ENCODE results near the gene SYTL3. TPM values are rescaled to one million over a fixed set of nuclear protein-coding genes. Genes with fewer than 3 reads are reported as not detected.

SYTL3 gene
- total RNA-seq, 2 experiments from 2014 or later, result 151 to 163 TPM

DNA sequence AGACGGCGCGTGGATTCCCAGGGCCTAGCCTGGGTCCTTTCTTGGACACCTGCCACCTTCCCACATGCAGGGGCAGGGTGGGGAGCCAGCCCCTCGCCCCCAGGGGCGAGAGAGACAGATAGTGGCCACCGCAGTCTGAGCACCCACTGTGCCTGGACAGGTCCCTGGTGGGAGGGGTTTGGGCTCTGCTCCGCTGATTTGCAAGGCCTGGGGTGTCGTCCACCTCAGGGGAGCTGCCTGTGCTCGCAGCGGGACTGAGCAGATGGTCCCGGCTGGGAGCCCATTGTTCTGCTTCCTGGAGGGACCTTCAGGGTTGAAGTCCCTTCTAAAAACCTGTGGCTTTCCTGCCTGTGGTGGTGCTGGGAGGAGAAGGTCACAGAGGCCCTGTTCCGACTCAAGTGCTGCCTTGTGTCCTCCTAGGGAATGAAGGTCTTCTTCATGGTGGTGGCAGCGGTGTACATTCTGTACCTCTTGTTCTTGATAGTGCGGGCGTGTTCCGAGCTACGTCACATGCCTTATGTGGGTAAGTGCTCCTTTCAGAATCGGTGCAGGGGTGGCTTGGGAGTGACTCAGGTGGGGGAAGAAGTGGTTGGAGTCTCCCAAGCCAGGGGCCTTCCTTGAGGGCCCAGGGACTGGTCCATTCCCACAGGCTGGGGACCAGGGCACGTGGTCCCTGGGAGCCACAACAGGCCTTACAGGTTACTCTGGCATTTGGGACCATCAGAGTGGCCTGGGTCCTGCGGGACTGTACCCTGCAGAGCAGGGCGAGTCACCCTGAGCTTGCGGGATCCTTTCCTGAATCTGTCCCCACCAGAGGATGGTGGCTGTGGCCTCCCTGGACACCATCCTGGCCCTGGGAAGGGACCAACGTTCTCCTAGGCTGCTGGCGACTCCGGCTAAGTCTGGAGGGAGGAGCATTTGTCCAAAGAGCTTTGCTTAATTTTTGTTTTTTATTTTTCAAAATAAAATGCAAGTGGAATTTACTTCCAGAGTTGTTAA, 24.9 kb upstream of the SYTL3 start:
- Mint-ChIP-seq H3K27ac (no peak overlapping the region), H3K36me3 (ENCODE audit: low read depth) (peaks cover 34% of the 10 kb centered on the region)

DNA sequence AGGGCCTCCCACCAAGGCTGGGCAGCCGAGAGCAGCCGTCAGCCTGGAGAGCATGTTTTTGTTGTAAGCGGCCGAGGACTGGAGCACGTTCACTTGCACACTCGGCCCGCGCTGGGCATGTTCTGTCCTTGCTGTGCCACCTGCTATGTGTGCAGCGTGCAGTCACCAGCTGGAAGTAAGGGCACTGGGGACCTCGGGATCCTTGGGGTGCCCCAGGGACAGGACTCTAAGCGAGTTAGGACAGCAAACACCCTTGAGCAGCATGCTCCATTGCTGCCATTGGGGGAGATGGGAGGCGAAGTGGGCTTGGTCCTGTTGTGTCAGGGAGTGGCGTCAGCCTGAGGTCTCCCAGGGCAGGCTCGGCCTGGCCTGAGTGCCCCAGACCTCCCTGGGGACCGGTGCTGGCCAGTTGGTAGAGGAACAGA, 24.0 kb upstream of the SYTL3 start:
- ATAC-seq (no peak), DNase-seq (no peak)
- Mint-ChIP-seq H3K27me3 (no peaks in the 10 kb centered on the region), H3K27ac (peak overlapping the region; percentile 22), H3K9me3 (no peaks in the 10 kb centered on the region), H3K4me3 (no peak overlapping the region), H3K4me1 (ENCODE audit: low read depth) (peaks cover 31% of the 10 kb centered on the region), H3K36me3 (ENCODE audit: low read depth) (peaks cover 33% of the 10 kb centered on the region)
- intact Hi-C loops (cut with micrococcal nuclease), result no loop called here
- TF ChIP-seq, protein P1, sequence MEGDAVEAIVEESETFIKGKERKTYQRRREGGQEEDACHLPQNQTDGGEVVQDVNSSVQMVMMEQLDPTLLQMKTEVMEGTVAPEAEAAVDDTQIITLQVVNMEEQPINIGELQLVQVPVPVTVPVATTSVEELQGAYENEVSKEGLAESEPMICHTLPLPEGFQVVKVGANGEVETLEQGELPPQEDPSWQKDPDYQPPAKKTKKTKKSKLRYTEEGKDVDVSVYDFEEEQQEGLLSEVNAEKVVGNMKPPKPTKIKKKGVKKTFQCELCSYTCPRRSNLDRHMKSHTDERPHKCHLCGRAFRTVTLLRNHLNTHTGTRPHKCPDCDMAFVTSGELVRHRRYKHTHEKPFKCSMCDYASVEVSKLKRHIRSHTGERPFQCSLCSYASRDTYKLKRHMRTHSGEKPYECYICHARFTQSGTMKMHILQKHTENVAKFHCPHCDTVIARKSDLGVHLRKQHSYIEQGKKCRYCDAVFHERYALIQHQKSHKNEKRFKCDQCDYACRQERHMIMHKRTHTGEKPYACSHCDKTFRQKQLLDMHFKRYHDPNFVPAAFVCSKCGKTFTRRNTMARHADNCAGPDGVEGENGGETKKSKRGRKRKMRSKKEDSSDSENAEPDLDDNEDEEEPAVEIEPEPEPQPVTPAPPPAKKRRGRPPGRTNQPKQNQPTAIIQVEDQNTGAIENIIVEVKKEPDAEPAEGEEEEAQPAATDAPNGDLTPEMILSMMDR (IDR thresholded peaks at IDR 0.05), result no peak
- POLR2A ChIA-PET, result no interaction called here
- CTCF ChIA-PET, result no interaction called here

More for the DNA sequence above, 24.9 kb upstream of the SYTL3 start:
- Mint-ChIP-seq H3K4me1 (ENCODE audit: low read depth) (peaks cover 23% of the 10 kb centered on the region), H3K27me3 (no peaks in the 10 kb centered on the region), H3K9me3 (no peaks in the 10 kb centered on the region), H3K4me3 (no peak overlapping the region)
- ATAC-seq (no peak), DNase-seq (no peak)
- intact Hi-C loops (cut with micrococcal nuclease), result no loop called here
- TF ChIP-seq, protein P1 (IDR thresholded peaks at IDR 0.05), result no peak
- POLR2A ChIA-PET, result no interaction called here
- CTCF ChIA-PET, result interaction anchor here (1.0 kb wide), 1 partner anchor 411 kb away, joined by 4 read pairs; no protein-coding TSS in a partner anchor

- no peak for ATAC-seq
- CTCF ChIA-PET, result no interaction called here
- peak overlapping the region; percentile 66 for H3K27ac Mint-ChIP-seq
- intact Hi-C loops (cut with micrococcal nuclease), result no loop called here
- TF ChIP-seq, protein P1 (IDR thresholded peaks at IDR 0.05), result no peak
- DNase-seq, result no peak
- POLR2A ChIA-PET, result no interaction called here
- no peaks in the 10 kb centered on the region for H3K9me3 Mint-ChIP-seq
- peaks cover 40% of the 10 kb centered on the region for H3K36me3 Mint-ChIP-seq (ENCODE audit: low read depth)
- no peaks in the 10 kb centered on the region for H3K27me3 Mint-ChIP-seq
- no peak overlapping the region for H3K4me3 Mint-ChIP-seq
- peaks cover 36% of the 10 kb centered on the region for H3K4me1 Mint-ChIP-seq (ENCODE audit: low read depth)
These were observed 23.3 kb upstream of the SYTL3 start for GRCh38 chr6:158626360-158627167.

DNA sequence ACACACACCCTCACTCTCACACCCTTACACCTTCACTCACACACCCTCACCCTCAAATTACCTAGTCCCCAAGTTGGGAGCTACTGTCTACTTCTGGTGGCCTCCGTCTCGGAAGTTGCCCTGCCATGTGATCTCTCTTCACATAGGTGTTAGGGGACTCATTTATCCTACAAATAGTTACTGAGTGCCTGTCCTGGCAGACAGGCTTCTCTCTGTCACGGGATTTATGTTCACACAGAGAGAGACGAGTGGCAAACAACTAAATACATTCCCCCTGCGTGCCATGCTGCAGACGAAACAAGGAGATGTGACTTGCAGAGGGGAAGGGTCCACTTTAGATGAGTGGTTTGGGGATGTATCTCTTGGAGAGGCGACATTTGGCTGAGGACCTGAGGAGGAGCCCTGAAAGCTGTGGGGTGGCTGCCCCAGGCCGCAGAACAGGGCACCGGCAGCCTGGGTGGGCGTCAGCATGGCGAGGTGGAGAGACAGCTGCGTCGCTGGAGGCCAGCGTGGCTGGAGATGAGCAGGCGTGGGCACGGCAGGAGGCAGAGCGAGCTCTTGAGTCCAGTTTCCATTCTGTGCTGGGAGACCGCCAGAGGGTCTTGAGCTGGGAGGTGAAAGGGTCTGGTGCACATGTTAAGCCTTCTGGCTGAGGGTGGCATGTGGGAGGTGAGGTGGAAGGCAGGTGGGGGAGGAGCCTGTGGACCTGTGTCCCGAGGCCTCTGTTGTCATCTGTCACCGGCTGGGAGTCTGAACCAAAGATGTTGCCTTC, 22.5 kb upstream of the SYTL3 start:
- Mint-ChIP-seq H3K27me3 (no peaks in the 10 kb centered on the region), H3K36me3 (ENCODE audit: low read depth) (peaks cover 48% of the 10 kb centered on the region), H3K27ac (peak overlapping the region; percentile 66), H3K9me3 (no peaks in the 10 kb centered on the region), H3K4me1 (ENCODE audit: low read depth) (peaks cover 38% of the 10 kb centered on the region), H3K4me3 (no peak overlapping the region)
- ChIA-PET POLR2A (no interaction called here), CTCF (interaction anchor here (4.5 kb wide), 1 partner anchor 63 kb away, joined by 35 read pairs; no protein-coding TSS in a partner anchor)
- intact Hi-C loops (cut with micrococcal nuclease), result no loop called here
- ATAC-seq, result no peak
- DNase-seq, result no peak
- TF ChIP-seq, protein P1 (IDR thresholded peaks at IDR 0.05), result no peak
